ENCODE measurements around the gene VWF.

Gene VWF

GRCh38 chr12:5977556-5977955, 146.9 kb downstream of the VWF start:
- DNase-seq (ENCODE audit: low spot score) = no peak

- no peak for DNase-seq (ENCODE audit: low spot score)
Measured at GRCh38 chr12:5976711-5977110, 147.8 kb downstream of the VWF start.

GRCh38 chr12:5976196-5976595, 148.3 kb downstream of the VWF start:
- no peak for DNase-seq (ENCODE audit: low spot score)

GRCh38 chr12:5973461-5974115, 150.9 kb downstream of the VWF start:
- no peak for DNase-seq (ENCODE audit: low spot score)

GRCh38 chr12:5972387-5972786, 152.1 kb downstream of the VWF start:
- no peak for DNase-seq (ENCODE audit: low spot score)

- DNase-seq (ENCODE audit: low spot score) = no peak
Measured at GRCh38 chr12:5971194-5971850, 153.1 kb downstream of the VWF start.

- no peak for DNase-seq (ENCODE audit: low spot score)
Measured at GRCh38 chr12:5969974-5970690, 154.3 kb downstream of the VWF start.

GRCh38 chr12:5969156-5969973, 155.1 kb downstream of the VWF start:
- DNase-seq (ENCODE audit: low spot score) = no peak

- no peak for DNase-seq (ENCODE audit: low spot score)
Measured at GRCh38 chr12:5967645-5968415, 156.6 kb downstream of the VWF start.

GRCh38 chr12:5966486-5967095, 157.9 kb downstream of the VWF start:
- DNase-seq (ENCODE audit: low spot score) = no peak

- peak; percentile 50 for DNase-seq (ENCODE audit: low spot score)
Measured at GRCh38 chr12:5965950-5966383, 158.5 kb downstream of the VWF start.

- DNase-seq (ENCODE audit: low spot score) = no peak
Measured at GRCh38 chr12:5964913-5965900, 159.3 kb downstream of the VWF start.

- no peak for DNase-seq (ENCODE audit: low spot score)
Measured at GRCh38 chr12:5963515-5963914, 161.0 kb downstream of the VWF start.

- DNase-seq (ENCODE audit: low spot score) = no peak
Measured at GRCh38 chr12:5960783-5961182, 163.7 kb downstream of the VWF start.

GRCh38 chr12:5956987-5957386, 167.5 kb downstream of the VWF start:
- no peak for DNase-seq (ENCODE audit: low spot score)

GRCh38 chr12:5954661-5955060, 169.8 kb downstream of the VWF start:
- no peak for DNase-seq (ENCODE audit: low spot score)

GRCh38 chr12:5953835-5954586, 170.5 kb downstream of the VWF start:
- DNase-seq (ENCODE audit: low spot score) = no peak

GRCh38 chr12:5952031-5952430, 172.4 kb downstream of the VWF start:
- DNase-seq (ENCODE audit: low spot score) = no peak

- no peak for DNase-seq (ENCODE audit: low spot score)
Measured at GRCh38 chr12:5948696-5949095, 175.8 kb downstream of the VWF start.
